Hepatocyte (in vitro differentiated cells): ENCODE measurements around the gene KLHDC1. TPM values are rescaled to one million over a fixed set of nuclear protein-coding genes. Genes with fewer than 3 reads are reported as not detected.
"Not testable (repeated sequence)": the region's sequence is repeated elsewhere in the genome, so short reads cannot be mapped to it uniquely, and the experiment has no call there.

Experiments used
- DNase-seq: peaks from one replicate; pipeline ENCODE4 v3.0.0-alpha.2; 2016; ENCODE audit warnings: low spot score
- H2AFZ ChIP-seq: fragments of 200-600 bp; sonication (generic); 2 replicates; pipeline ENCODE4 v1.6.0; 2016; ENCODE audit warnings: antibody characterized with exemption, mild to moderate bottlenecking
- H3K27ac ChIP-seq: fragments of 200-600 bp; sonication (generic); 2 replicates; pipeline ENCODE4 v1.5.1; 2016; ENCODE audit warnings: mild to moderate bottlenecking
- H3K27me3 ChIP-seq: fragments of 200-600 bp; sonication (generic); 2 replicates; pipeline ENCODE4 v1.6.1; 2016
- H3K36me3 ChIP-seq: fragments of 200-600 bp; sonication (generic); replicated peaks from 2 replicates; pipeline ENCODE4 v1.5.1; 2016; ENCODE audit warnings: low read depth; ENCODE audit not compliant: insufficient read depth
- H3K4me1 ChIP-seq: fragments of 200-600 bp; sonication (generic); 2 replicates; pipeline ENCODE4 v1.5.1; 2016; ENCODE audit warnings: mild to moderate bottlenecking, moderate library complexity; ENCODE audit not compliant: insufficient read depth
- H3K4me2 ChIP-seq: fragments of 200-600 bp; sonication (generic); 2 replicates; pipeline ENCODE4 v1.6.0; 2016
- H3K4me3 ChIP-seq: fragments of 200-600 bp; sonication (generic); 2 replicates; pipeline ENCODE4 v1.5.1; 2016; ENCODE audit warnings: mild to moderate bottlenecking
- H3K79me2 ChIP-seq: fragments of 200-600 bp; sonication (generic); 2 replicates; pipeline ENCODE4 v1.6.0; 2017; ENCODE audit warnings: mild to moderate bottlenecking
- H3K9me2 ChIP-seq: fragments of 200-600 bp; sonication (generic); replicated peaks from 2 replicates; pipeline ENCODE4 v1.6.0; 2017; ENCODE audit warnings: mild to moderate bottlenecking; ENCODE audit not compliant: insufficient read depth
- H3K9me3 ChIP-seq: fragments of 200-600 bp; sonication (generic); 2 replicates; pipeline ENCODE4 v1.5.1; 2016; ENCODE audit warnings: low read depth, mild to moderate bottlenecking
- H4K20me1 ChIP-seq: fragments of 200-600 bp; sonication (generic); 2 replicates; pipeline ENCODE4 v1.6.0; 2016; ENCODE audit warnings: mild to moderate bottlenecking; ENCODE audit not compliant: insufficient read depth, poor library complexity, severe bottlenecking
- EZH2 ChIP-seq: fragments of 200-600 bp; sonication (generic); IDR thresholded peaks from 2 replicates; pipeline ENCODE4 v1.6.1; 2016; ENCODE audit warnings: antibody characterized with exemption, mild to moderate bottlenecking, borderline replicate concordance
- EZH2phosphoT487 ChIP-seq: fragments of 200-600 bp; sonication (generic); IDR thresholded peaks from one replicate; pipeline ENCODE4 v1.6.1; 2018; ENCODE audit warnings: antibody characterized with exemption, mild to moderate bottlenecking, low read depth, moderate library complexity; ENCODE audit not compliant: unreplicated experiment, severe bottlenecking
- WGBS: methylation state at CpG from one replicate; pipeline ENCODE4 v1.1.6; 2016; ENCODE audit warnings: low lambda C conversion rate; ENCODE audit errors: missing lambda C conversion rate; 5-methylcytosine and 5-hydroxymethylcytosine counted together
- polyA plus RNA-seq: library from polyadenylated mRNA; unstranded; fragments of >200 nt; fragmentation: Nextera tagmentation; extraction: Ambion mirVana; gene quantifications from 2 replicates; pipeline ENCODE4 v1.2.1, GENCODE V29; 2016
- total RNA-seq: library from RNA; depleted of rRNA; stranded (reverse); fragments of >200 nt; gene quantifications from 2 replicates; pipeline ENCODE4 v1.2.3, GENCODE V29; 2014
- TF ChIP-seq, protein P1 (sequence below): fragments of 200-600 bp; sonication (generic); IDR thresholded peaks from 2 replicates; pipeline ENCODE4 v1.5.1; 2016; ENCODE audit warnings: antibody characterized with exemption, mild to moderate bottlenecking; ENCODE audit not compliant: poor library complexity

KLHDC1 gene, protein sequence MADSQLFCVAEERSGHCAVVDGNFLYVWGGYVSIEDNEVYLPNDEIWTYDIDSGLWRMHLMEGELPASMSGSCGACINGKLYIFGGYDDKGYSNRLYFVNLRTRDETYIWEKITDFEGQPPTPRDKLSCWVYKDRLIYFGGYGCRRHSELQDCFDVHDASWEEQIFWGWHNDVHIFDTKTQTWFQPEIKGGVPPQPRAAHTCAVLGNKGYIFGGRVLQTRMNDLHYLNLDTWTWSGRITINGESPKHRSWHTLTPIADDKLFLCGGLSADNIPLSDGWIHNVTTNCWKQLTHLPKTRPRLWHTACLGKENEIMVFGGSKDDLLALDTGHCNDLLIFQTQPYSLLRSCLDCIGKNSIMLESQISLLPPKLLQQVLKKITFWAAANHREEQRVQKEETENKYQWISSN
- 4.6 and 6.7 TPM in 2 replicates for total RNA-seq
- 1.2 and 5.4 TPM in 2 replicates for polyA plus RNA-seq

DNA sequence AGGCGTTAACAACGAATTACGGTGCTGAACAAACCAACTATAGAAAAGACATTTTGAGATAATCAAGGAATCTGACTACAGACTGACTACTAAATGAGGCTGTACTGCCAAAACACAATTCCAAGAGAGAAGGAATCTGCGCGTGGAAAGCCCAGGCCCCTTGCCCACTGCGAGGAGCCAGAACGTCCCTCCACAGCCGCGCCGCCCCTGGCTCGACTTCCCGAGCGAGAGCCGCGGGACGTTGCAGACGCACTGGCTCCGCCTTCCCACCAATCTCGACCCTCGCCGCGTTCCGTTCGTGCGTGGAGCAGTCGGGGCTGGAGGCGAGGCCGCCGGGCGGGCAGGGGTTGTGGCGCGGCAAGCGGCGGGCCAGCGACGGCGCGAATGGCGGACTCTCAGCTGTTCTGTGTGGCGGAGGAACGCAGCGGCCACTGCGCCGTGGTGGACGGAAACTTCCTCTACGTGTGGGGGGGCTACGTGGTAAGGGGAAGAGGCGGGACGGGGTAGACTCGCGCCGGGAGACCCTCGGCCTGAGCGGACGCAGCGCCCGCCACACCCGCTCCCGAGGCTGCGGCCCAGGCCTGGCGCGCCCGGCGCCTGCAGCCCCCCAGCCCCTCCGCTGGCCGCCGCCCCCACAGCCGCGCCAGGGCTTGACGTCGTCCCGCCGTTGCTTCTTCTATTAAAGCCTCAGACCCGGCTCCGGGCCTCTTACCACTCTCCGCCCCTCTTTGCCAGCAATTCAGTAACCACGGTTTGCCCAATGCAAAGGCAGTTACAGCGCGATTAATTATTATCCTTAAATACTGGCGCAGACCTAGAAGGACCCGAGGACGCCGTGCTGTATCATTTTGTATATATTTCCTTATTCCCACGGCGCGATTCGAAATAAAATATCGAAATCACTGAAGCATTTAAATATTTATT, at the start of gene KLHDC1:
KLHDC1 (plus strand) TSS at position 310 of the 924 bp plus-strand sequence; CDS start at position 385, 75 bp downstream.
- H2AFZ ChIP-seq, result peak within 1 kb of the TSS; percentile 90
- no peaks in the 10 kb centered on the region for H3K27me3 ChIP-seq
- H3K4me2 ChIP-seq, result peak within 1 kb of the TSS; percentile 83
- no peaks in the 10 kb centered on the region for H3K36me3 ChIP-seq
- H4K20me1 ChIP-seq, result no peaks in the 10 kb centered on the region
- TF ChIP-seq, protein P1, sequence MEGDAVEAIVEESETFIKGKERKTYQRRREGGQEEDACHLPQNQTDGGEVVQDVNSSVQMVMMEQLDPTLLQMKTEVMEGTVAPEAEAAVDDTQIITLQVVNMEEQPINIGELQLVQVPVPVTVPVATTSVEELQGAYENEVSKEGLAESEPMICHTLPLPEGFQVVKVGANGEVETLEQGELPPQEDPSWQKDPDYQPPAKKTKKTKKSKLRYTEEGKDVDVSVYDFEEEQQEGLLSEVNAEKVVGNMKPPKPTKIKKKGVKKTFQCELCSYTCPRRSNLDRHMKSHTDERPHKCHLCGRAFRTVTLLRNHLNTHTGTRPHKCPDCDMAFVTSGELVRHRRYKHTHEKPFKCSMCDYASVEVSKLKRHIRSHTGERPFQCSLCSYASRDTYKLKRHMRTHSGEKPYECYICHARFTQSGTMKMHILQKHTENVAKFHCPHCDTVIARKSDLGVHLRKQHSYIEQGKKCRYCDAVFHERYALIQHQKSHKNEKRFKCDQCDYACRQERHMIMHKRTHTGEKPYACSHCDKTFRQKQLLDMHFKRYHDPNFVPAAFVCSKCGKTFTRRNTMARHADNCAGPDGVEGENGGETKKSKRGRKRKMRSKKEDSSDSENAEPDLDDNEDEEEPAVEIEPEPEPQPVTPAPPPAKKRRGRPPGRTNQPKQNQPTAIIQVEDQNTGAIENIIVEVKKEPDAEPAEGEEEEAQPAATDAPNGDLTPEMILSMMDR, result no peak
- TF ChIP-seq EZH2phosphoT487 (no peak), EZH2 (no peak)
- H3K4me1 ChIP-seq, result peaks cover 5% of the 10 kb centered on the region
- peak within 1 kb of the TSS; percentile 99 for H3K27ac ChIP-seq
- peaks cover 8% of the 10 kb centered on the region for H3K79me2 ChIP-seq
- WGBS, result 2% methylated on average over 58 of the region's 88 CpGs
- H3K9me3 ChIP-seq, result no peaks in the 10 kb centered on the region
- no peaks in the 10 kb centered on the region for H3K9me2 ChIP-seq
- peak within 1 kb of the TSS; percentile 37 for H3K4me3 ChIP-seq
- DNase-seq, result peak; percentile 91

DNA sequence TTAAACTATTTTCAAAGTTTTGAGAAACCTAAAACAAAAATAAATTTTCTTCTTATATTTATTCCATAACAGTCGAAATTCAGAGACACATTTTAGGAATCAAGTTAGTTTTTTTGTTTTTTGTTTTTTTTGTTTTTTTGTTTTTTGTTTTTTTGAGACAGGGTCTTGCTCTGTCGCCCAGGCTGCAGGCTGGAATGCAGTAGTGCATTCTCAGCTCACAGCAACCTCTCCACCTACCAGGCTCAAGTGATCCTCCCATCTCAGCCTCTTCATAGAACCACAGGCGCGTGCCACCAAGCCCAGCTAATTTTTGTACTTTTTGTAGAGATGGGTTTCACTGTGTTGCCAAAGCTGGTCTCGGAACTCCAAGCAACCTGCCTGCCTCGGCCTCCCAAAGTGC, 39.4 kb upstream of the KLHDC1 start:
- Histone ChIP-seq H3K27ac (no peak overlapping the region), H3K4me2 (no peak overlapping the region), H2AFZ (no peak overlapping the region), H3K79me2 (peaks cover 5% of the 10 kb centered on the region), H3K9me2 (no peaks in the 10 kb centered on the region), H3K4me1 (no peaks in the 10 kb centered on the region), H3K27me3 (no peaks in the 10 kb centered on the region), H3K4me3 (no peak overlapping the region), H3K36me3 (no peaks in the 10 kb centered on the region), H3K9me3 (no peaks in the 10 kb centered on the region), H4K20me1 (no peaks in the 10 kb centered on the region)
- no peak for TF ChIP-seq EZH2
- no peak for TF ChIP-seq EZH2phosphoT487
- WGBS, result 95% methylated on average over 6 of the region's 6 CpGs
- DNase-seq, result no peak

DNA sequence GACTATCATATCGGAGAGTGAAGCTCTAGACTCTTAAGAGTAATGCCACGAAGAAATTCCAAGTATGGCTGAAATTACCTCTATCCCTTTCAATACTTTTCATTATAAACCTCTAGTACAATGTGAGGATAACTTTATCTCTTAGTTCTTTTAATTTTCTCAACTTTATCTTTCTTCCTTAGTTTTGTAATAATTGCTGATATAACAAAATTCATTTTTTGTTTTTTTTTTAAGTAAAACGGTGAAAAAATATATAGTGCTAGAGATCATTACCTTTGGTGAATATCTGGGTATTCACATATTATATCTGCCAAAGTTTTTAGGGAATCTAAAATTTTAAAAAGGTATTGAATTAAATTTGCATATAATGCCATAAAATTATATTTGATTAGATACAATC, 38.4 kb upstream of the KLHDC1 start:
- no peaks in the 10 kb centered on the region for H3K27me3 ChIP-seq
- no peaks in the 10 kb centered on the region for H3K9me3 ChIP-seq
- no peak overlapping the region for H2AFZ ChIP-seq
- no peak for DNase-seq
- no peak overlapping the region for H3K4me2 ChIP-seq
- WGBS, result 98% methylated on average over 3 of the region's 3 CpGs
- H4K20me1 ChIP-seq, result no peaks in the 10 kb centered on the region
- peaks cover 5% of the 10 kb centered on the region for H3K79me2 ChIP-seq
- no peaks in the 10 kb centered on the region for H3K9me2 ChIP-seq
- H3K4me1 ChIP-seq, result no peaks in the 10 kb centered on the region
- TF ChIP-seq EZH2, result no peak
- TF ChIP-seq, protein P1, result no peak
- TF ChIP-seq EZH2phosphoT487, result no peak
- no peak overlapping the region for H3K4me3 ChIP-seq
- no peak overlapping the region for H3K27ac ChIP-seq
- no peaks in the 10 kb centered on the region for H3K36me3 ChIP-seq

DNA sequence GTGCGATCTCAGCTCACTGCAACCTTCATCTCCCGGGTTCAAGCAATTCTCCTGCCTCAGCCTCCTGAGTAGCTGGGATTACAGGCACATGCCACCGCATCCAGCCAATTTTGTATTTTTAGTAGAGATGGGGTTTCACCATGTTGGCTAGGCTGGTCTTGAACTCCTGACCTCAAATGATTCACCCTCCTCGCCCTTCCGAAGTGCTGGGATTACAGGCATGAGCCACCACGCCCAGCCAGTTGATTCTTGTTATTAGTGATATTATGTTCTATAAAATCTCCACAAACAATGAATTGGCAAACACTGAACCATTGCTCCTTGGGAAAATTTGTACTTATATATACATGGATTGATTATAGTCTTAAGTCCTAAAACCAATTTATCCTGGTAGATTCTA, 35.4 kb upstream of the KLHDC1 start:
- H4K20me1 ChIP-seq, DNase-seq, H3K9me3 ChIP-seq, H3K79me2 ChIP-seq, H3K4me2 ChIP-seq, H3K4me1 ChIP-seq, H3K4me3 ChIP-seq, H3K27me3 ChIP-seq, H3K36me3 ChIP-seq, H2AFZ ChIP-seq, H3K9me2 ChIP-seq, H3K27ac ChIP-seq: not testable (repeated sequence)
- 93% methylated on average over 5 of the region's 6 CpGs for WGBS
